HG02571 (cell line): ENCODE data around the gene MPV17.
"Not testable (repeated sequence)": the region's sequence is repeated elsewhere in the genome, so short reads cannot be mapped to it uniquely, and the experiment has no call there.

Source experiments
- ATAC-seq: cut with Tn5 transposase; IDR thresholded peaks from one replicate; pipeline ENCODE4 v1.9.1; 2021; ENCODE audit warnings: mild to moderate bottlenecking, moderate library complexity; ENCODE audit not compliant: unreplicated experiment

MPV17 gene

GRCh38 chr2:27323596-27324285, 844 bp upstream of the MPV17 start:
- no peak for ATAC-seq

GRCh38 chr2:27322301-27322765, 564 bp downstream of the MPV17 start:
- ATAC-seq: peak; percentile 19

- no peak for ATAC-seq
These were observed 1.8 kb downstream of the MPV17 start for GRCh38 chr2:27320958-27321543.

GRCh38 chr2:27319839-27320238, 3.1 kb downstream of the MPV17 start:
- ATAC-seq: not testable (repeated sequence)

- ATAC-seq: no peak
These were observed 6.1 kb downstream of the MPV17 start for GRCh38 chr2:27316655-27317412.

- no peak for ATAC-seq
These were observed 7.8 kb downstream of the MPV17 start for GRCh38 chr2:27315122-27315521.

GRCh38 chr2:27314709-27315108, 8.2 kb downstream of the MPV17 start:
- ATAC-seq: no peak

GRCh38 chr2:27313882-27314645, 8.8 kb downstream of the MPV17 start:
- no peak for ATAC-seq

GRCh38 chr2:27312152-27312551, 10.7 kb downstream of the MPV17 start:
- no peak for ATAC-seq

GRCh38 chr2:27309651-27310050, 13.2 kb downstream of the MPV17 start:
- no peak for ATAC-seq

- no peak for ATAC-seq
These were observed 14.5 kb downstream of the MPV17 start, which contains the start of gene UCN for GRCh38 chr2:27308359-27308881. UCN (minus strand) TSS chr2:27308445; CDS start chr2:27307895, 550 bp downstream.

- no peak for ATAC-seq
These were observed 15.1 kb downstream of the MPV17 start for GRCh38 chr2:27307545-27308358.

GRCh38 chr2:27307287-27307544, 15.7 kb downstream of the MPV17 start:
- ATAC-seq: no peak

GRCh38 chr2:27306573-27307286, 16.2 kb downstream of the MPV17 start:
- ATAC-seq: no peak

GRCh38 chr2:27306136-27306535, 16.8 kb downstream of the MPV17 start:
- ATAC-seq: no peak

GRCh38 chr2:27305516-27305915, 17.4 kb downstream of the MPV17 start:
- ATAC-seq: no peak

GRCh38 chr2:27304488-27305240, 18.2 kb downstream of the MPV17 start:
- ATAC-seq: no peak

GRCh38 chr2:27303093-27304025, 19.5 kb downstream of the MPV17 start:
- ATAC-seq: no peak
